Spleen (tissue), 11 donors: ENCODE measurements around the gene SCAANT1. TPM values are rescaled to one million over a fixed set of nuclear protein-coding genes. Genes with fewer than 3 reads are reported as not detected.

Source experiments
- DNase-seq: peaks from one replicate; pipeline ENCODE4 v3.0.0-alpha.2; 2020
- H3K27ac ChIP-seq, 8 donors: fragments of 200-600 bp; sonication (generic) in 7 of 8; 1 replicate in 4 of 8; 2 replicates in 4 of 8; pipeline versions ENCODE4 v1.5.0 to v1.8.0; 2016 to 2021; ENCODE audit warnings: inconsistent platforms in 4 of 8, mild to moderate bottlenecking in 4 of 8, moderate library complexity in 1 of 8
- H3K27me3 ChIP-seq, 7 donors: fragments of 200-600 bp; sonication (generic) in 6 of 7; replicated peaks in 1 of 7; 1 replicate in 4 of 7; 2 replicates in 3 of 7; pipeline versions ENCODE4 v1.5.0 to v1.8.0; 2016 to 2021; ENCODE audit warnings: inconsistent platforms in 3 of 7, mild to moderate bottlenecking in 1 of 7
- H3K36me3 ChIP-seq, 6 donors: fragments of 200-600 bp; sonication (generic) in 5 of 6; 1 replicate in 4 of 6; 2 replicates in 2 of 6; pipeline versions ENCODE4 v1.5.0 to v1.8.0; 2016 to 2021; ENCODE audit warnings: inconsistent platforms in 2 of 6
- H3K4me1 ChIP-seq, 6 donors: fragments of 200-600 bp; sonication (generic) in 5 of 6; 1 replicate in 3 of 6; 2 replicates in 3 of 6; pipeline versions ENCODE4 v1.5.0 to v1.8.0; 2016 to 2021; ENCODE audit warnings: inconsistent platforms in 3 of 6
- H3K4me3 ChIP-seq, 8 donors: fragments of 200-600 bp; sonication (generic) in 7 of 8; 1 replicate in 4 of 8; 2 replicates in 4 of 8; pipeline versions ENCODE4 v1.5.0 to v1.8.0; 2016 to 2021; ENCODE audit warnings: inconsistent platforms in 4 of 8, mild to moderate bottlenecking in 4 of 8, moderate library complexity in 2 of 8
- H3K9me3 ChIP-seq, 8 donors: fragments of 200-600 bp; sonication (generic) in 7 of 8; 1 replicate in 4 of 8; 2 replicates in 4 of 8; pipeline versions ENCODE4 v1.5.0 to v1.8.0; 2016 to 2021; ENCODE audit warnings: inconsistent platforms in 4 of 8
- POLR2A ChIP-seq, 3 donors: fragments of 450-650 bp; IDR thresholded peaks; one replicate each; pipeline ENCODE4 v1.5.1; 2017; ENCODE audit warnings: antibody characterized with exemption in 3 of 3, mild to moderate bottlenecking in 1 of 3
- POLR2AphosphoS5 ChIP-seq, 3 donors: sonication (generic); formaldehyde crosslinking; IDR thresholded peaks; one replicate each; pipeline ENCODE4 v1.5.1; 2017; ENCODE audit warnings: antibody characterized with exemption in 3 of 3
- WGBS, 5 donors: extraction: QIAGEN DNeasy Blood & Tissue Kit in 3 of 5; methylation state at CpG; one replicate each; pipeline versions ENCODE4 v1.1.5 to v1.1.7; 2013 to 2018; 5-methylcytosine and 5-hydroxymethylcytosine counted together
- intact Hi-C: fragments of 100-400 bp; cut with DNase I; formaldehyde crosslinking; loops from one replicate; pipeline ENCODE4 v1.15.0; 2023; ENCODE audit warnings: low total_unique reads
- polyA plus RNA-seq, 3 donors: library from polyadenylated mRNA; stranded (reverse); fragments of 200-250 nt; gene quantifications; one replicate each; pipeline ENCODE4 v1.2.1, GENCODE V29; 2013
- total RNA-seq, 7 donors: library from RNA; depleted of rRNA in 3 of 7; stranded (reverse); fragments of >200 nt in 3 of 7; fragmentation: NEBNext Ultra II Directional in 4 of 7; extraction: Animal tissue kit (Norgen Biotek cat#: 25700) in 4 of 7; gene quantifications; one replicate each; pipeline versions ENCODE4 v1.1.0 to v1.2.1, GENCODE V29; 2016 to 2021
- TF ChIP-seq, protein P1 (sequence below), 11 experiments: fragments of 200-600 bp in 7 of 11; fragments of 450-650 bp in 4 of 11; sonication (generic) in 4 of 11; IDR thresholded peaks in 8 of 11; conservative IDR thresholded peaks in 3 of 11; 1 replicate in 7 of 11; 2 replicates in 4 of 11; pipeline versions ENCODE4 v1.4.0 to v1.8.0; 2016 to 2021; ENCODE audit warnings: antibody characterized with exemption in 11 of 11, inconsistent platforms in 4 of 11, mild to moderate bottlenecking in 1 of 11
- donor health status: healthy with polysubstance abuse.
- donor health status: DM: no; HTN: no; CAD: no; lungs with moderate emphysema.
- donor health status: DM: no; HTN: no; CAD: no.
- donor health status: Bipolar disorder and iron deficiency.
- donor health status: healthy.
- donor health status: DM: no; HTN: no; CAD: no.
- donor health status: DM: yes; HTN: yes; CAD: no.

The SCAANT1 gene
- total and polyA plus RNA-seq, 10 donors: not detected

DNA sequence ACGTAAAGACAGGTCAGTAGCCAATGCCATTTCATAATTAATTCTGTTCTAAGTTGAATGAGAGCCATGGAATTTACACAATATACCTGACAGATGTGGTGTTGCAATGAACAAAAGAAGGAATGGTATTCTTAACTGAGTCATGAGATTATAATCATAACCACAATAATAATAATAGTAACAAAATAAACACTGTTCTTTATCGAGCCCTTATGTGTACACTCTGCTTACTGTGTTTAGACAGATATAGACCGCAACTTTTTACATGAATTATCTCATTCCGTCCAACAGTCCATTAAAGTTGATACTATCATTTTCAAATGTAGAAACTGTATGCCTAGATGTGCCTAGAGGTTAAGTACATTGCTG lies 28.2 kb upstream of the SCAANT1 start:
- peaks cover 0 to 27% (median 0%) of the 10 kb centered on the region in 6 donors for H3K36me3 ChIP-seq
- H3K27ac ChIP-seq: no peak overlapping the region
- no peak for TF ChIP-seq POLR2AphosphoS5 (IDR thresholded peaks at IDR 0.05)
- TF ChIP-seq POLR2A (IDR thresholded peaks at IDR 0.05): no peak
- TF ChIP-seq, protein P1, sequence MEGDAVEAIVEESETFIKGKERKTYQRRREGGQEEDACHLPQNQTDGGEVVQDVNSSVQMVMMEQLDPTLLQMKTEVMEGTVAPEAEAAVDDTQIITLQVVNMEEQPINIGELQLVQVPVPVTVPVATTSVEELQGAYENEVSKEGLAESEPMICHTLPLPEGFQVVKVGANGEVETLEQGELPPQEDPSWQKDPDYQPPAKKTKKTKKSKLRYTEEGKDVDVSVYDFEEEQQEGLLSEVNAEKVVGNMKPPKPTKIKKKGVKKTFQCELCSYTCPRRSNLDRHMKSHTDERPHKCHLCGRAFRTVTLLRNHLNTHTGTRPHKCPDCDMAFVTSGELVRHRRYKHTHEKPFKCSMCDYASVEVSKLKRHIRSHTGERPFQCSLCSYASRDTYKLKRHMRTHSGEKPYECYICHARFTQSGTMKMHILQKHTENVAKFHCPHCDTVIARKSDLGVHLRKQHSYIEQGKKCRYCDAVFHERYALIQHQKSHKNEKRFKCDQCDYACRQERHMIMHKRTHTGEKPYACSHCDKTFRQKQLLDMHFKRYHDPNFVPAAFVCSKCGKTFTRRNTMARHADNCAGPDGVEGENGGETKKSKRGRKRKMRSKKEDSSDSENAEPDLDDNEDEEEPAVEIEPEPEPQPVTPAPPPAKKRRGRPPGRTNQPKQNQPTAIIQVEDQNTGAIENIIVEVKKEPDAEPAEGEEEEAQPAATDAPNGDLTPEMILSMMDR (IDR thresholded peaks at IDR 0.05 in 8 of 11, conservative IDR thresholded peaks at IDR 0.05 in 3 of 11): no peak
- intact Hi-C loops: no loop called here
- peaks cover 0 to 78% (median 40%) of the 10 kb centered on the region in 6 donors for H3K4me1 ChIP-seq
- DNase-seq: no peak
- H3K27me3 ChIP-seq: no peaks in the 10 kb centered on the region
- H3K4me3 ChIP-seq: no peak overlapping the region
- no peaks in the 10 kb centered on the region for H3K9me3 ChIP-seq
- 88 to 94% (median 90%) methylated on average over 4 of the region's 4 CpGs for whole genome bisulfite sequencing, 5 donors

DNA sequence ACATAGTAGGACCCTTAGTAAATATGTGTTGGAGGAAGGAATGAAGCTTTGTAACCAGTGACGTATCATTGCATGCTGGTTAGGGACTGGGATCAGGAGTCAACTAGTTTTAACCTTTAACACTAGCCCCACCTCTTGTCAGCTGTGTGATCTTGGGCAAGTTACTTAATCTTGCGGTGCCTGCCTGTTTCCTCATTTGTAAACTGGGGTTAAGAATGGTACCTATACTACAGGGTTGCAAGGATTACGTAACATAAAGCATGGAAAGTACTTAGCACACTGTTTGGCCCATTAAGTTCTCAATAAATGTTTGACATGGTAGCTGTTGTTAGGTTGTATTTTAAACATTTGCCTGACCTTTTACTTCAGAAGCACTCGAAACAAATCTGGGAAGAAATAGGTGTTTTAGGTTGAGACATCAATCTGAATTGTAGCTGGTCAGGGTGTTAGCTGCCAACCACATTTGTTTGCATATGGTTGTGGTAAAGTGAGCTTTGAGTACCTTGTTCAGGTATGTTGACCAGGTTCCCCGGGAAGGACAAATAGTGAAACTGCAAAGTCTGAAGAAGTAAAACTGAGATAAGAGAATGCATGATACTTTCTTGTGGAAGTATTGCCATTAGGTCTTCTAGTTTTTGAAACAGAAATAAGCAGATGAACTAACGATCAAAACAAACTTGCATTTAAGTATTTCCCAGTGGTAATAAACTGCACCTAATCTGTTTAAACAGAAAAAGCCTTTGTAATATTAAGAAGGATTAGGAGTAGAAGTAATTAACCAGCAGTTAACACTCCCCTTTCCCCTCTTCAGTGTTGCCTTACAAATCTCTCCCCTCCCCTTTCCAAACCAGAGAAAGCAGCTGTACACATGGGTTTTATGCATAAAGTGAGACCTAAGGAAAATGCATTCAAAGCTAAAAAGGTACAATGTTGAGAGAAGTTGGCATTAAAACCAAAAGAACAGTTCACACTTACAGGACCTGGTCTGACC lies 25.8 kb upstream of the SCAANT1 start:
- TF ChIP-seq, protein P1 (IDR thresholded peaks at IDR 0.05 in 8 of 11, conservative IDR thresholded peaks at IDR 0.05 in 3 of 11): no peak
- TF ChIP-seq POLR2AphosphoS5 (IDR thresholded peaks at IDR 0.05) (peak in 1 of 3 donors; percentile 76), POLR2A (IDR thresholded peaks at IDR 0.05) (no peak)
- Histone ChIP-seq H3K27me3 (no peaks in the 10 kb centered on the region), H3K4me1 (peaks cover 24 to 79% (median 59%) of the 10 kb centered on the region in 6 donors), H3K9me3 (no peaks in the 10 kb centered on the region), H3K27ac (peak overlapping the region in 7 of 8 donors; percentile 22 to 75 (median 47)), H3K4me3 (no peak overlapping the region), H3K36me3 (peaks cover 0 to 6% (median 0%) of the 10 kb centered on the region in 6 donors)
- intact Hi-C loops: no loop called here
- WGBS, 5 donors: 48 to 68% (median 58%) methylated on average over 6 of the region's 6 CpGs
- DNase-seq: no peak

DNA sequence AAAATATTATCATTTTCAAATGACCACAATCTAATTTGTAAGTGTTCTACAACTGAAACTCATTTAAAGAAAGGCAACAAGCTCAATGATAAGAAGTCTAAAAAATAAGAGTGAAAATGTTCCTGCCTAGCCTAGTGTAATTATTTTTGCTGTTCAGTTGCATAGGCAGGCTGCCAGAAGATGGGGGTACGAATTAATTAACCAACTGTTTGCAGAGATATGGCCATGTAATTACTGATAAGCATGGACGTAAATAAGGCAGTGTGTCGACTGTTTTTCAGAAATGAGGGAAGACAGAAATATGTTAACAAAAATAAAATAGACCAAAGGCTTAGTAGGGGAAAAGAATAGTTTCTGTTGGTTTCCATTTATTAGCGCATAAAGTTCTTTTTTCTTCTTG lies 24.7 kb upstream of the SCAANT1 start:
- intact Hi-C loops: no loop called here
- 70 to 82% (median 78%) methylated on average over 4 of the region's 4 CpGs for WGBS, 5 donors
- Histone ChIP-seq H3K27me3 (no peaks in the 10 kb centered on the region), H3K27ac (peak overlapping the region in 6 of 8 donors; percentile 22 to 75 (median 55)), H3K36me3 (peaks cover 0 to 6% (median 0%) of the 10 kb centered on the region in 6 donors), H3K9me3 (no peaks in the 10 kb centered on the region), H3K4me3 (no peak overlapping the region), H3K4me1 (peaks cover 34 to 86% (median 69%) of the 10 kb centered on the region in 6 donors)
- DNase-seq: no peak
- TF ChIP-seq, protein P1 (IDR thresholded peaks at IDR 0.05 in 8 of 11, conservative IDR thresholded peaks at IDR 0.05 in 3 of 11): no peak
- TF ChIP-seq POLR2AphosphoS5 (IDR thresholded peaks at IDR 0.05): no peak
- no peak for TF ChIP-seq POLR2A (IDR thresholded peaks at IDR 0.05)
